ENCODE measurements around the gene SULT1C4. TPM values are rescaled to one million over a fixed set of nuclear protein-coding genes. Genes with fewer than 3 reads are reported as not detected.
A peak's percentile ranks its signal among the peaks of the same experiment; 100 is the strongest.

Gene SULT1C4
- polyA plus RNA-seq, 3 donors: 0.05 TPM; not detected in 2

- WGBS (ENCODE audit: insufficient coverage): 0% methylated on average over 1 of the region's 2 CpGs
- DNase-seq: no peak
- Histone ChIP-seq H3K4me1 (ENCODE audit: control insufficient read depth in 1 of 2, insufficient read depth in 2 of 2, low read length in 2 of 2) (no peaks in the 10 kb centered on the region), H3K79me2 (ENCODE audit: insufficient read depth, low read length) (no peaks in the 10 kb centered on the region), H3K27ac (ENCODE audit: low read depth in 1 of 2, low read length in 2 of 2) (no peak overlapping the region), H3K9me3 (replicated peaks in 1 of 2; ENCODE audit: control insufficient read depth in 1 of 2, insufficient read depth in 1 of 2, low read length in 2 of 2) (no peaks in the 10 kb centered on the region), H3K9ac (ENCODE audit: insufficient read depth, low read length, poor library complexity, severe bottlenecking) (no peak overlapping the region), H3K36me3 (replicated peaks in 1 of 2; ENCODE audit: control insufficient read depth in 1 of 2, insufficient read depth in 2 of 2, low read length in 2 of 2) (no peaks in the 10 kb centered on the region), H3K4me3 (replicated peaks in 1 of 3; ENCODE audit: low read depth in 2 of 3, low read length in 3 of 3) (no peak overlapping the region), H3K4me2 (replicated peaks; ENCODE audit: extremely low read depth, low read length, poor library complexity, severe bottlenecking) (no peak overlapping the region), H3K27me3 (ENCODE audit: control insufficient read depth in 2 of 2, insufficient read depth in 2 of 2, low read length in 2 of 2) (no peaks in the 10 kb centered on the region), H4K20me1 (ENCODE audit: insufficient read depth, low read length) (no peaks in the 10 kb centered on the region), H2AFZ (ENCODE audit: insufficient read depth, low read depth, low read length, poor library complexity, severe bottlenecking) (no peak overlapping the region)
- H3K36me3 Mint-ChIP-seq: no peaks in the 10 kb centered on the region
- TF ChIP-seq CTCF (IDR thresholded peaks at IDR 0.05): no peak
- intact Hi-C loops (cut with micrococcal nuclease): no loop called here
- no peaks in the 10 kb centered on the region for H3K27me3 Mint-ChIP-seq (ENCODE audit: low read depth in 3 of 3)
- H3K4me3 Mint-ChIP-seq: no peak overlapping the region
- H3K27ac Mint-ChIP-seq: no peak overlapping the region
- peaks cover 15% of the 10 kb centered on the region for H3K4me1 Mint-ChIP-seq
- H3K9me3 Mint-ChIP-seq: peaks cover 0 to 6% (median 3%) of the 10 kb centered on the region in 7 donors
These were observed 16.8 kb upstream of the SULT1C4 start for GRCh38 chr2:108360776-108361468.

- peak overlapping the region in 1 of 2 donors; percentile 9 for H3K27ac ChIP-seq (ENCODE audit: low read depth in 1 of 2, low read length in 2 of 2)
- Mint-ChIP-seq H3K36me3 (no peaks in the 10 kb centered on the region), H3K27me3 (ENCODE audit: low read depth in 3 of 3) (peaks cover 0 to 3% (median 0%) of the 10 kb centered on the region in 3 donors), H3K9me3 (peaks cover 0 to 6% (median 3%) of the 10 kb centered on the region in 7 donors), H3K4me3 (no peak overlapping the region), H3K4me1 (peaks cover 15% of the 10 kb centered on the region), H3K27ac (peak overlapping the region in 1 of 7 donors; percentile 19)
- no peaks in the 10 kb centered on the region for H3K27me3 ChIP-seq (ENCODE audit: control insufficient read depth in 2 of 2, insufficient read depth in 2 of 2, low read length in 2 of 2)
- no peaks in the 10 kb centered on the region for H4K20me1 ChIP-seq (ENCODE audit: insufficient read depth, low read length)
- H3K9ac ChIP-seq (ENCODE audit: insufficient read depth, low read length, poor library complexity, severe bottlenecking): no peak overlapping the region
- H3K4me3 ChIP-seq (replicated peaks in 1 of 3; ENCODE audit: low read depth in 2 of 3, low read length in 3 of 3): no peak overlapping the region
- TF ChIP-seq CTCF (IDR thresholded peaks at IDR 0.05): no peak
- intact Hi-C loops (cut with micrococcal nuclease): no loop called here
- H3K4me1 ChIP-seq (ENCODE audit: control insufficient read depth in 1 of 2, insufficient read depth in 2 of 2, low read length in 2 of 2): no peaks in the 10 kb centered on the region
- no peak overlapping the region for H3K4me2 ChIP-seq (replicated peaks; ENCODE audit: extremely low read depth, low read length, poor library complexity, severe bottlenecking)
- H3K79me2 ChIP-seq (ENCODE audit: insufficient read depth, low read length): no peaks in the 10 kb centered on the region
- no peaks in the 10 kb centered on the region for H3K36me3 ChIP-seq (replicated peaks in 1 of 2; ENCODE audit: control insufficient read depth in 1 of 2, insufficient read depth in 2 of 2, low read length in 2 of 2)
- H2AFZ ChIP-seq (ENCODE audit: insufficient read depth, low read depth, low read length, poor library complexity, severe bottlenecking): peak overlapping the region; percentile 42
- 0% methylated on average over 2 of the region's 6 CpGs for WGBS (ENCODE audit: insufficient coverage)
- no peaks in the 10 kb centered on the region for H3K9me3 ChIP-seq (replicated peaks in 1 of 2; ENCODE audit: control insufficient read depth in 1 of 2, insufficient read depth in 1 of 2, low read length in 2 of 2)
- peak in 2 of 3 donors; percentile 14 to 19 for DNase-seq
These were observed 14.5 kb upstream of the SULT1C4 start for GRCh38 chr2:108363024-108363907.
